Neuronal stem cell (in vitro differentiated cells): ENCODE data around the gene SALL4.

Experiments used
- DNase-seq: peaks from one replicate; pipeline ENCODE4 v3.0.0-alpha.2; 2013; ENCODE audit warnings: low spot score
- H2AFZ ChIP-seq: one replicate; pipeline ENCODE4 v1.6.1; 2013; ENCODE audit warnings: mild to moderate bottlenecking, low read length, inconsistent platforms
- H2AK5ac ChIP-seq: 2 replicates; pipeline ENCODE4 v1.6.1; 2013; ENCODE audit warnings: low read depth, mild to moderate bottlenecking, inconsistent platforms, low read length, moderate library complexity, mixed read lengths
- H2BK120ac ChIP-seq: 2 replicates; pipeline ENCODE4 v1.6.1; 2013; ENCODE audit warnings: low read depth, mild to moderate bottlenecking, inconsistent platforms, low read length, moderate library complexity, mixed read lengths
- H2BK12ac ChIP-seq: one replicate; pipeline ENCODE4 v1.6.1; 2013; ENCODE audit warnings: low read length, inconsistent platforms
- H2BK15ac ChIP-seq: 2 replicates; pipeline ENCODE4 v1.6.1; 2013; ENCODE audit warnings: mild to moderate bottlenecking, low read length, inconsistent platforms, mixed read lengths
- H2BK5ac ChIP-seq: one replicate; pipeline ENCODE4 v1.6.1; 2013; ENCODE audit warnings: inconsistent platforms, mild to moderate bottlenecking, low read length, moderate library complexity
- H3K14ac ChIP-seq: one replicate; pipeline ENCODE4 v1.6.1; 2013; ENCODE audit warnings: low read length, inconsistent platforms
- H3K18ac ChIP-seq: 2 replicates; pipeline ENCODE4 v1.6.1; 2013; ENCODE audit warnings: low read length, inconsistent platforms
- H3K23ac ChIP-seq: 2 replicates; pipeline ENCODE4 v1.6.1; 2013; ENCODE audit warnings: low read depth, mild to moderate bottlenecking, mixed read lengths, low read length, inconsistent platforms; ENCODE audit not compliant: poor library complexity
- H3K27ac ChIP-seq: replicated peaks from 3 replicates; pipeline ENCODE4 v1.5.1; 2013; ENCODE audit warnings: low read length, inconsistent platforms
- H3K27me3 ChIP-seq, 3 experiments: 2 replicates each; pipeline ENCODE4 v1.6.1; 2013; ENCODE audit warnings: low read length in 3 of 3, mild to moderate bottlenecking in 2 of 3, inconsistent platforms in 1 of 3, low read depth in 1 of 3, mixed read lengths in 1 of 3, moderate library complexity in 1 of 3; ENCODE audit not compliant: control insufficient read depth in 3 of 3, insufficient read depth in 3 of 3
- H3K36me3 ChIP-seq, 2 donors: replicated peaks in 1 of 2; 2 replicates each; pipeline ENCODE4 v1.6.1; 2013; ENCODE audit warnings: low read length in 2 of 2; ENCODE audit not compliant: control insufficient read depth in 2 of 2, insufficient read depth in 2 of 2
- H3K4ac ChIP-seq: 2 replicates; pipeline ENCODE4 v1.6.1; 2013; ENCODE audit warnings: inconsistent platforms, mild to moderate bottlenecking, low read length, moderate library complexity
- H3K4me1 ChIP-seq, 2 donors: 1 replicate in 1 of 2; 2 replicates in 1 of 2; pipeline ENCODE4 v1.6.1; 2013; ENCODE audit warnings: low read length in 2 of 2, low read depth in 1 of 2; ENCODE audit not compliant: control insufficient read depth in 2 of 2, insufficient read depth in 1 of 2
- H3K4me2 ChIP-seq: one replicate; pipeline ENCODE4 v1.6.1; 2013; ENCODE audit warnings: mild to moderate bottlenecking, low read length, inconsistent platforms; ENCODE audit not compliant: insufficient read depth, poor library complexity, severe bottlenecking
- H3K4me3 ChIP-seq, 2 donors: 2 replicates each; pipeline ENCODE4 v1.5.1; 2013; ENCODE audit warnings: low read length in 2 of 2, mild to moderate bottlenecking in 2 of 2, inconsistent platforms in 1 of 2, moderate library complexity in 1 of 2
- H3K79me1 ChIP-seq: one replicate; pipeline ENCODE4 v1.6.1; 2013; ENCODE audit warnings: low read depth, mild to moderate bottlenecking, inconsistent platforms, low read length, moderate library complexity
- H3K9ac ChIP-seq: one replicate; pipeline ENCODE4 v1.6.1; 2013; ENCODE audit warnings: mild to moderate bottlenecking, low read depth, low read length, inconsistent platforms; ENCODE audit not compliant: poor library complexity
- H3K9me3 ChIP-seq, 2 donors: replicated peaks in 1 of 2; 2 replicates each; pipeline versions ENCODE3 to v1.6.1; 2013; ENCODE audit warnings: low read length in 2 of 2, mild to moderate bottlenecking in 2 of 2, inconsistent platforms in 1 of 2, low read depth in 1 of 2, mixed read lengths in 1 of 2, moderate library complexity in 1 of 2; ENCODE audit not compliant: control insufficient read depth in 2 of 2, insufficient read depth in 1 of 2
- H4K8ac ChIP-seq: one replicate; pipeline ENCODE4 v1.6.1; 2013; ENCODE audit warnings: low read depth, mild to moderate bottlenecking, inconsistent platforms, low read length, moderate library complexity
- H4K91ac ChIP-seq: one replicate; pipeline ENCODE4 v1.6.1; 2013; ENCODE audit warnings: low read length, low read depth, mild to moderate bottlenecking, inconsistent platforms; ENCODE audit not compliant: poor library complexity
- WGBS, 2 donors: extraction: QIAGEN DNeasy Blood & Tissue Kit; methylation state at CpG; one replicate each; pipeline ENCODE4 v1.1.7; 2013; ENCODE audit warnings: missing lambda C conversion rate in 2 of 2, mixed read lengths in 1 of 2; ENCODE audit not compliant: insufficient read length in 2 of 2, insufficient replicate concordance in 1 of 2; ENCODE audit errors: extremely low coverage in 2 of 2; 5-methylcytosine and 5-hydroxymethylcytosine counted together

The SALL4 gene

DNA sequence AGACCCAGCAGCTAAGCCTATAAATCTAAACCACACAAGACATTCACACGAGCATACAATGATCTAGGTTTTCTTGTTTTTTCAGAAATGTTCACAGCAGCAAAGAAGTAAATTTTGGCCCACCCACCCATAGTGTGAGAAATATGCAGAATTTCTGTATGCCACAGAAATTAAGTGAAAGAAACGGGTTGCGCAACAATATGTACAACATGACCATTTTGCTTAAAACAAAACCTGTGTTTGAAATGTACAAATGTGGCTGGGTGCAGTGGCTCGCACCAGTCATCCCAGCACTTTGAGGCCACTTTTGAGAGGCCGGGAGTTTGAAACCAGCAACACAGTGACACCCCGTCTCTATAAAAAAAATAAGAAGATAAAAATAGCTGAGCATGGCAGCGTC, 9.4 kb downstream of the SALL4 start:
- Histone ChIP-seq H3K4me3 (no peak overlapping the region), H3K4ac (no peak overlapping the region), H3K18ac (no peak overlapping the region), H2AK5ac (no peak overlapping the region), H2BK5ac (no peak overlapping the region), H4K8ac (no peak overlapping the region), H3K36me3 (peaks cover 44 to 96% of the 10 kb centered on the region in 2 donors), H2BK15ac (no peak overlapping the region), H3K14ac (no peak overlapping the region), H3K9me3 (no peaks in the 10 kb centered on the region), H3K9ac (no peak overlapping the region), H3K79me1 (peaks cover 20% of the 10 kb centered on the region), H2AFZ (no peak overlapping the region), H3K4me2 (no peak overlapping the region), H4K91ac (no peak overlapping the region), H3K4me1 (peaks cover 9 to 18% of the 10 kb centered on the region in 2 donors), H3K23ac (no peak overlapping the region), H2BK12ac (no peak overlapping the region), H2BK120ac (no peak overlapping the region), H3K27me3 (no peaks in the 10 kb centered on the region), H3K27ac (no peak overlapping the region)
- WGBS, 2 donors, result no CpG with 5 or more reads among the region's 7 CpGs
- no peak for DNase-seq

DNA sequence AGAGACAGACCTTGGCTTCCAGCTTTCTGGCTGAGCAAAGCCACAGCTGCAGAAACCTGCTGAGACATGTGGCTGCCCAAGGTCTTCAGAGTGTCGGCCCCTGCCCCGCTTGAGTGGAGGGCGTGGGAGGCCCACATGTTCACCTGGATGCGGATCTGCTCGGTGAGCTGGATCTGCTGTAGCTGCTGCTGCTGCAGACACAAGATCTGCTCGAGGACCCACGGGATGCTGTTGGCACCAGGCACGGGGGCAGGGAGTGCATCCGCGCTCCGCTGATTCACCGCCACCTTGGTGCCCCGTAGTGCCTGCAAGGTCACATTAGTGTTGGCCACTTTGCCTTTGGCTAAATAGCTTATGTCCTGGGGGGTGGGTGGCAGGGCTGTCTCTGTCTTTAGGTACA, 10.7 kb downstream of the SALL4 start:
- Histone ChIP-seq H3K4ac (no peak overlapping the region), H3K27ac (no peak overlapping the region), H4K8ac (no peak overlapping the region), H2BK120ac (no peak overlapping the region), H3K9ac (peak overlapping the region; percentile 53), H3K18ac (no peak overlapping the region), H3K9me3 (no peaks in the 10 kb centered on the region), H3K14ac (no peak overlapping the region), H2AFZ (no peak overlapping the region), H3K4me1 (peaks cover 0 to 15% of the 10 kb centered on the region in 2 donors), H3K36me3 (peaks cover 53 to 99% of the 10 kb centered on the region in 2 donors), H2BK12ac (no peak overlapping the region), H3K79me1 (peaks cover 20% of the 10 kb centered on the region), H3K4me2 (no peak overlapping the region), H3K4me3 (no peak overlapping the region), H3K23ac (no peak overlapping the region), H3K27me3 (no peaks in the 10 kb centered on the region), H2BK5ac (no peak overlapping the region), H4K91ac (no peak overlapping the region), H2BK15ac (no peak overlapping the region), H2AK5ac (no peak overlapping the region)
- no CpG with 5 or more reads among the region's 13 CpGs for WGBS, 2 donors
- no peak for DNase-seq

DNA sequence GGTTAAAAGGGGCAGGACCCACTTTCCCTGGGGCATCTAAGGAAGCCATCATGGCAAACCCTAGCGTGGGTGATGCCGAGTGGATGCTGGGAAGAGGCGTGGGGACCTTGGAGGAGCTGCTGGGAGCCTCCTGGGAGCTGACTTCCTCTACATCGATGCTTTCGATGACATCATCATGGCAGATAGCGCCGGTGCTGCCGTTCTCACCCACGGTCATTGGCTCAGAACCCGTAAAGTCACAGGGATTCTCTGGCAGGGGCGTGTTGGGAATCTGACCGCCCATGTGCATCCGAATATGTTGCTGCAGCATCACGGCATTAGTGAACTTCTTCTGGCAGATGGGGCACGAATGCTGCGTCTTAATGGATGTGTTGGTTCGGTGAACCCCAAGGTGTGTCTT, 12.1 kb downstream of the SALL4 start:
- H3K27ac ChIP-seq, result no peak overlapping the region
- H3K27me3 ChIP-seq, result no peaks in the 10 kb centered on the region
- DNase-seq, result no peak
- no peaks in the 10 kb centered on the region for H3K9me3 ChIP-seq
- no peak overlapping the region for H2BK120ac ChIP-seq
- H2BK12ac ChIP-seq, result no peak overlapping the region
- H4K8ac ChIP-seq, result no peak overlapping the region
- no peak overlapping the region for H3K9ac ChIP-seq
- H3K18ac ChIP-seq, result no peak overlapping the region
- H3K4me1 ChIP-seq, result peaks cover 0 to 10% of the 10 kb centered on the region in 2 donors
- no peak overlapping the region for H3K4me2 ChIP-seq
- H4K91ac ChIP-seq, result no peak overlapping the region
- no peak overlapping the region for H2AFZ ChIP-seq
- H3K23ac ChIP-seq, result no peak overlapping the region
- no peak overlapping the region for H3K4ac ChIP-seq
- H3K14ac ChIP-seq, result no peak overlapping the region
- H2AK5ac ChIP-seq, result no peak overlapping the region
- WGBS, 2 donors, result no CpG with 5 or more reads among the region's 17 CpGs
- H2BK15ac ChIP-seq, result no peak overlapping the region
- H3K79me1 ChIP-seq, result peaks cover 20% of the 10 kb centered on the region
- H2BK5ac ChIP-seq, result no peak overlapping the region
- peaks cover 61 to 99% of the 10 kb centered on the region in 2 donors for H3K36me3 ChIP-seq
- no peak overlapping the region for H3K4me3 ChIP-seq

DNA sequence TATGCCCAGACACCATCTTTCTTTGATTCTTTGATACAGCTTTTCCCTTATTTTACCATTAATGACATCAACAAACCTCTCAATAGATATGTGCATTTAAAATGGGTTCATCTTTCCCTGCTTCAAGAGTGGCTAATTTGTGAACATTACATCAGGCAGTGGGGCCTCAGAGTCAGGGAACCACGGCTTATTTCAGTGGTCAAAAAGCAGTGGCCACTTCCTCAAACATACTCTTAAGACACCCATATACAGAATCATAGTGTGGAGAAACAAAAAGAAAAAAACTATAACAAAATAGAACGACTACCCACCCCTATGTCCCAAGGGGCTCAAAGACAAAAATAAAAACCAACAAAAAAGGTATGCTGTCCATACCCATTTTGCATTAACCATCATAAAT, 12.9 kb downstream of the SALL4 start:
- Histone ChIP-seq H3K14ac (no peak overlapping the region), H3K36me3 (peaks cover 63 to 99% of the 10 kb centered on the region in 2 donors), H3K23ac (no peak overlapping the region), H3K4ac (no peak overlapping the region), H3K27ac (no peak overlapping the region), H3K4me1 (peaks cover 0 to 6% of the 10 kb centered on the region in 2 donors), H3K4me3 (no peak overlapping the region), H2BK12ac (no peak overlapping the region), H3K9ac (no peak overlapping the region), H3K27me3 (no peaks in the 10 kb centered on the region), H3K18ac (no peak overlapping the region), H2AFZ (no peak overlapping the region), H2BK15ac (no peak overlapping the region), H3K79me1 (peaks cover 20% of the 10 kb centered on the region), H3K9me3 (no peaks in the 10 kb centered on the region), H2BK5ac (no peak overlapping the region), H4K8ac (no peak overlapping the region), H3K4me2 (no peak overlapping the region), H2BK120ac (no peak overlapping the region), H4K91ac (no peak overlapping the region), H2AK5ac (no peak overlapping the region)
- DNase-seq, result no peak
- no CpG with 5 or more reads among the region's 2 CpGs for WGBS, 2 donors
